HAP-1 (cell line): ENCODE results near the gene SKP2.

Experiments
- DNase-seq, 2 experiments: peaks; one replicate each; pipeline ENCODE4 v3.0.0-alpha.2; 2016 to 2020; ENCODE audit warnings: low spot score in 2 of 2
- H3K27me3 ChIP-seq: fragments of 250-450 bp; sonication (Bioruptor Pico); 2 replicates; pipeline ENCODE4 v1.5.1; 2020; ENCODE audit warnings: low read depth, mild to moderate bottlenecking, moderate library complexity
- H3K36me3 ChIP-seq: fragments of 250-450 bp; sonication (Bioruptor Pico); replicated peaks from 2 replicates; pipeline ENCODE4 v1.5.1; 2020; ENCODE audit warnings: mild to moderate bottlenecking
- H3K4me1 ChIP-seq: fragments of 250-450 bp; sonication (Bioruptor Pico); 2 replicates; pipeline ENCODE4 v1.5.1; 2020; ENCODE audit warnings: mild to moderate bottlenecking
- H3K4me3 ChIP-seq: fragments of 250-450 bp; sonication (Bioruptor Pico); 2 replicates; pipeline ENCODE4 v1.5.1; 2020; ENCODE audit warnings: mild to moderate bottlenecking, moderate library complexity
- H3K9me3 ChIP-seq: fragments of 250-450 bp; sonication (Bioruptor Pico); 2 replicates; pipeline ENCODE4 v1.5.1; 2020; ENCODE audit warnings: mild to moderate bottlenecking, moderate library complexity
- in situ Hi-C: fragments of 300-500 bp; cut with MboI; formaldehyde crosslinking; loops from 3 replicates; pipeline ENCODE4 v1.14.3; 2020; ENCODE audit warnings: low sequenced_read_pairs, inconsistent platforms, mixed read lengths

The SKP2 gene

DNA sequence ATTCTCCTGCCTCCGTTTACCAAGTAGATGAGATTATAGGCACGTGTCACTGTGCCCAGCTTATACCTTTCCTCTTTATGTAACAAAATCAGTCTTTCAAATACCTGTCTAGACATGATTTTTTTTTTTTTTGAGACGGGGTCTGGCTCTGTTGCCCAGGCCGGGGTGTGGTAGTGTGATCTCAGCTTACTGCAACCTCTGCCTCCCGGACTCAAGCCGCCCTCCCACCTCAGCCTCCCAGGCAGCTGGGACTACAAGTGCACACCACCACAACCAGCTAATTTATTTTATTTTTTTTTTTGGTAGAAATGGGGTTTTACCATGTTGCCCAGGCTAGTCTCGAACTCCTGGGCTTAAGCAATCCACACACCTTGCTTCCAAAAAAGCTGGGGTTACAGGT is 76.6 kb downstream of the SKP2 start:
- H3K36me3 ChIP-seq = peaks cover 3% of the 10 kb centered on the region
- H3K4me1 ChIP-seq = no peaks in the 10 kb centered on the region
- H3K27me3 ChIP-seq = no peaks in the 10 kb centered on the region
- DNase-seq = no peak
- H3K4me3 ChIP-seq = no peak overlapping the region
- in situ Hi-C loops = no loop called here
- no peaks in the 10 kb centered on the region for H3K9me3 ChIP-seq

DNA sequence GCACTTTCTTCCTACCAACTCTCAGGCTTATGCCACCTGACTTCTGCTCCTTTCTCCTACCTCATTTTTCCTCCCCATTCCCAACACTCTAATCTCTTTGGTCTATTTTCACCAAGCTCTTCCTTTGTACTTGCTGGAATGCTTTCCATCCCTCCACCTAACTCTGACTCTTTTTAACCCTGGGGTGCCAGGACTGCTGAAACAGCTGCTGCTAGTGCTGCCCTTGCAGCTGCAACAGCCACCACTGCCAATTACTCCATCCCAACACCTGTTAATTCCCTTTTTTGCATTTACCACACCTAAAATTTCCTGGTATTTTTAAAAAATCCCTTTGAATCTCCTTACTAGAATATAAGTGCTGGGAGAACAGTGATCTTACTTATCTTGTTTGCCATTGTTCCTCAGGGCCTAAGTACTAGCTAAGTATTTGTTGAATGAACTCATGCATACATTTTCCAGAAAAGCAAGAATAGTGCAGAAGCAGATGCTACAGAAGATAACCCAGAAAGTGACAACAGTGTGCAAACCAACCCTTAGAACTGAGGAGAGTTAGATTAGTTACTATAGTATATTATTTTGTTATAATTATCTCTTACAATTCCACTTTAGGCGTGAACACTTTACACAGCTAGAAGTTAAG is 78.4 kb downstream of the SKP2 start:
- Histone ChIP-seq H3K4me1 (no peaks in the 10 kb centered on the region), H3K27me3 (no peaks in the 10 kb centered on the region), H3K9me3 (no peaks in the 10 kb centered on the region), H3K36me3 (no peaks in the 10 kb centered on the region), H3K4me3 (no peak overlapping the region)
- in situ Hi-C loops = no loop called here
- no peak for DNase-seq

DNA sequence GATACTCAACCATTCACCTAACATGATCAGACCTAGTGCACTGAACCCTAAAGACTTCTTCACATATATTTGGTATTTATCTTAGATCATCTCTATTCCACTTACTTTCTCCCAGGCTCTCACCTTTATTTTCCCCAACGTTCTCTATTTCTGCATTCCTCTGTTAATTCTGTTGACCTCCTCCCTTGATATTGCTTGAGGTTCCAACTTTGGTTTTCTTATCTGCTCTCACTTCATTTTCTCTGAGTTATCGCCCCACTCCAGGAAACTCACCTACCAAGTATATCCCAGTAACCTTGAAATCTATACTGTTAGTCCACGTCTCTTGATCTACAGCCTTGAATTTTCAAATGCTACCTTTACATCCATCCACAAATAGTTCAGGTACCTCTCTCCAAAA is 80.6 kb downstream of the SKP2 start:
- Histone ChIP-seq H3K4me1 (no peaks in the 10 kb centered on the region), H3K9me3 (no peaks in the 10 kb centered on the region)
- in situ Hi-C loops = no loop called here

More for the DNA sequence above, 80.6 kb downstream of the SKP2 start:
- Histone ChIP-seq H3K4me3 (no peak overlapping the region), H3K27me3 (no peaks in the 10 kb centered on the region), H3K36me3 (no peaks in the 10 kb centered on the region)
- DNase-seq = no peak
